ENCODE measurements around the gene EXOC4.

DNA sequence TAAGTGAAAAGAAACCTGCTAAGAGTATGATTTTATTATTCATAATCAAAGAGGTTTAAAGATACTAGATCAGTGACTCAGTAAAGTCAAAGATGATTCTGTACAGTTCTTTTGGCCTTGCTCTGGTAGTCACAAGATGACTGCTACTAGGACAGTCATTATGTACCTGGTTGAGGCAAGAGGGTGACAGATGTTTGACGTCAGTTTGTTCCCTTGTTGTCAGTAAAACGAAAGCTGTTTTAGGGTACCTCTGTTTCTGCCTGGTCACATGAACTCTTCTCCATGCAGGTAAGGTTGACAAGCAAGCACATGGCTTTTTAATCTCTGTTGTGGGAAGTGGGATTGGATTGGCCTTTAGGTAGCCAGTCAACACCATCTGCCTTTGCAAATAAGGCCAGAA lies 308.0 kb downstream of the EXOC4 start:
- TF ChIP-seq, protein P1, sequence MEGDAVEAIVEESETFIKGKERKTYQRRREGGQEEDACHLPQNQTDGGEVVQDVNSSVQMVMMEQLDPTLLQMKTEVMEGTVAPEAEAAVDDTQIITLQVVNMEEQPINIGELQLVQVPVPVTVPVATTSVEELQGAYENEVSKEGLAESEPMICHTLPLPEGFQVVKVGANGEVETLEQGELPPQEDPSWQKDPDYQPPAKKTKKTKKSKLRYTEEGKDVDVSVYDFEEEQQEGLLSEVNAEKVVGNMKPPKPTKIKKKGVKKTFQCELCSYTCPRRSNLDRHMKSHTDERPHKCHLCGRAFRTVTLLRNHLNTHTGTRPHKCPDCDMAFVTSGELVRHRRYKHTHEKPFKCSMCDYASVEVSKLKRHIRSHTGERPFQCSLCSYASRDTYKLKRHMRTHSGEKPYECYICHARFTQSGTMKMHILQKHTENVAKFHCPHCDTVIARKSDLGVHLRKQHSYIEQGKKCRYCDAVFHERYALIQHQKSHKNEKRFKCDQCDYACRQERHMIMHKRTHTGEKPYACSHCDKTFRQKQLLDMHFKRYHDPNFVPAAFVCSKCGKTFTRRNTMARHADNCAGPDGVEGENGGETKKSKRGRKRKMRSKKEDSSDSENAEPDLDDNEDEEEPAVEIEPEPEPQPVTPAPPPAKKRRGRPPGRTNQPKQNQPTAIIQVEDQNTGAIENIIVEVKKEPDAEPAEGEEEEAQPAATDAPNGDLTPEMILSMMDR (conservative IDR thresholded peaks at IDR 0.05 in 1 of 2, IDR thresholded peaks at IDR 0.05 in 1 of 2; ENCODE audit: low read depth in 1 of 2, low read length in 2 of 2) = no peak
- TF ChIP-seq EZH2 (IDR thresholded peaks at IDR 0.05; ENCODE audit: low read length, missing control alignments) = no peak

Data from fibroblast of lung (primary cell).